Spinal cord (tissue), 10 donors: Measurements from ENCODE around the gene FGF6. TPM values are rescaled to one million over a fixed set of nuclear protein-coding genes. Genes with fewer than 3 reads are reported as not detected.
"Not testable (repeated sequence)": the region's sequence is repeated elsewhere in the genome, so short reads cannot be mapped to it uniquely, and the experiment has no call there.

Experiments
- DNase-seq, 6 donors: peaks; one replicate each; pipeline versions ENCODE4 v3.0.0 to v3.0.0-alpha.2; 2013 to 2015; ENCODE audit warnings: low spot score in 6 of 6, low read depth in 4 of 6
- H3K27ac ChIP-seq: one replicate; pipeline ENCODE4 v1.5.1; 2013; ENCODE audit warnings: low read depth, low read length, control low read depth
- H3K27me3 ChIP-seq: one replicate; pipeline ENCODE4 v1.6.1; 2013; ENCODE audit warnings: low read length; ENCODE audit not compliant: control insufficient read depth, insufficient read depth
- H3K36me3 ChIP-seq: one replicate; pipeline ENCODE4 v1.6.1; 2013; ENCODE audit warnings: low read length; ENCODE audit not compliant: control insufficient read depth, insufficient read depth
- H3K4me1 ChIP-seq: one replicate; pipeline ENCODE4 v1.6.1; 2013; ENCODE audit warnings: low read length; ENCODE audit not compliant: control insufficient read depth, insufficient read depth
- H3K4me3 ChIP-seq: one replicate; pipeline ENCODE4 v1.5.1; 2013; ENCODE audit warnings: low read depth, low read length, control low read depth
- H3K9me3 ChIP-seq: one replicate; pipeline ENCODE4 v1.6.1; 2013; ENCODE audit warnings: low read length; ENCODE audit not compliant: control insufficient read depth, insufficient read depth
- WGBS: methylation state at CpG from one replicate; pipeline ENCODE4 v1.1.5; 2013; ENCODE audit warnings: missing lambda C conversion rate; ENCODE audit not compliant: insufficient coverage; 5-methylcytosine and 5-hydroxymethylcytosine counted together
- polyA plus RNA-seq, 2 donors: library from polyadenylated mRNA; unstranded; fragments of 120-200 nt; gene quantifications; one replicate each; pipeline ENCODE4 v1.2.1, GENCODE V29; 2013; ENCODE audit not compliant: insufficient read length in 2 of 2
- total RNA-seq, 2 donors: library from RNA; depleted of rRNA in 1 of 2; stranded (reverse); fragments of 120-200 nt in 1 of 2; fragments of >200 nt in 1 of 2; gene quantifications; one replicate each; pipeline versions ENCODE4 v1.2.3 to v1.2.4, GENCODE V29; 2013 to 2014
- donor health status: healthy.

FGF6 gene
- total and polyA plus RNA-seq, 4 donors, result not detected

DNA sequence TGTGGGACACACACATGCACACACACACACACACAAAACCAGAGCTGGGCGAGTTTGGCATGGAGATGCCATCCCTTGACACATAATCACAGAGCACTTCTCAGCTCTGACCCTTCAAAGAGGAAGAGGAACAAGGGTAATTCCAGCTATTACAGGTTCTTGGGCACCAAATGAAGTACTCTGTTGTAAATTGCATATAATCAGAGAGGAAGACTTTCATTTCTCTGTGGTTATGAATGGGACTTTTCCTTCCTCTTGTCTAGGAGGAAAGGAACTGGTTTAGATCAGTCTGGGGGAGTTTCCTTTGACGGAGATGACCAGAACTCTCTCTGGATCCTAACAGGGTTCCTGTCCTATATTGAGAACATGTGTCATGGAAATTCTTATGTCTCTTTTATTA, 26.4 kb upstream of the FGF6 start:
- no peaks in the 10 kb centered on the region for H3K27me3 ChIP-seq
- no peak for DNase-seq
- WGBS, result no CpG with 5 or more reads among the region's 2 CpGs
- no peaks in the 10 kb centered on the region for H3K4me1 ChIP-seq
- no peak overlapping the region for H3K4me3 ChIP-seq
- no peak overlapping the region for H3K27ac ChIP-seq
- H3K36me3 ChIP-seq, result no peaks in the 10 kb centered on the region
- H3K9me3 ChIP-seq, result no peaks in the 10 kb centered on the region

- Histone ChIP-seq H3K9me3 (no peaks in the 10 kb centered on the region), H3K36me3 (no peaks in the 10 kb centered on the region), H3K27me3 (no peaks in the 10 kb centered on the region), H3K4me1 (no peaks in the 10 kb centered on the region), H3K27ac (no peak overlapping the region), H3K4me3 (no peak overlapping the region)
- WGBS, result 90% methylated on average over 3 of the region's 4 CpGs
- DNase-seq, result no peak
Observed at GRCh38 chr12:4471256-4471655, 25.6 kb upstream of the FGF6 start.

DNA sequence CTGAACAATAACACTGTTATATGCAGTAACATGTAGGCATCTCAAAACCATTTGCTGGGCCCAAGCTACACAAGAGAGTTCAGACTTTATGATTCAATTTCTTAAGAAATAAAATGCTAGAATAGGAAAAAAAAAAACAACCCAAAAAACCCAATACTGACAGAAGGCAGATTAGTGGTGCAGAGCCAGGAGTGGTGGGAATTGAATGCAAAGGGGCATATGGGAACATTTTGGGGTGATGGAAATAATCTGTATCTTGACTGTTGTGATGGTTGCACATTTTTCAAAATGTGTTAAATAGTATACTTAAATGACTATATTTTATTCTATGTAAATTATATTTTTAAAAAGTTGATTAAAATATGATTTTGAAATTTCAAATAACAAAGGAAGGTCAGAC, 23.4 kb upstream of the FGF6 start:
- peak in 1 of 6 donors; percentile 54 for DNase-seq
- H3K9me3 ChIP-seq, result no peaks in the 10 kb centered on the region
- no peak overlapping the region for H3K4me3 ChIP-seq
- no peak overlapping the region for H3K27ac ChIP-seq
- H3K4me1 ChIP-seq, result no peaks in the 10 kb centered on the region
- H3K36me3 ChIP-seq, result no peaks in the 10 kb centered on the region
- H3K27me3 ChIP-seq, result no peaks in the 10 kb centered on the region

GRCh38 chr12:4460761-4461160, 15.1 kb upstream of the FGF6 start:
- DNase-seq, result no peak
- Histone ChIP-seq H3K36me3 (no peaks in the 10 kb centered on the region), H3K27me3 (no peaks in the 10 kb centered on the region), H3K4me1 (no peaks in the 10 kb centered on the region), H3K27ac (no peak overlapping the region), H3K4me3 (no peak overlapping the region), H3K9me3 (no peaks in the 10 kb centered on the region)
- WGBS, result no CpG with 5 or more reads among the region's 4 CpGs

DNA sequence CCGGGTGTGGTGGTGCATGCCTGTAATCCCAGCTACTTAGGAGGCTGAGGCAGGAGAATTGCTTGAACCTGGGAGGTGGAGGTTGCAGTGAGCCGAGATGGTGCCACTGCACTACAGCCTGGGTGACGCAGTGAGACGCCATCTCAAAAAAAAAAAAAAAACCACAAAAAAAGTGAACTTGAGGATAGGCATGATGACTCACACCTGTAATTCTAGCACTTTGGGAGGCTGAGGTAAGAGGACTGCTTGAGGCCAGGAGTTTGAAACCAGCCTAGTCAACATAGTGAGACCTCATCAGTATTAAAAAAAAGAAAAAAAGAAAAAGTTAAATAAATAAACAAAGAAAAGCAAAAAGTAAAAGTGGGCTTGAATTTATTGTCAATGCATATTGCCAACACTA, 10.2 kb upstream of the FGF6 start:
- not testable (repeated sequence) for H3K9me3 ChIP-seq, H3K27ac ChIP-seq, DNase-seq, H3K27me3 ChIP-seq, H3K4me3 ChIP-seq, H3K4me1 ChIP-seq, H3K36me3 ChIP-seq
- no CpG with 5 or more reads among the region's 4 CpGs for WGBS

DNA sequence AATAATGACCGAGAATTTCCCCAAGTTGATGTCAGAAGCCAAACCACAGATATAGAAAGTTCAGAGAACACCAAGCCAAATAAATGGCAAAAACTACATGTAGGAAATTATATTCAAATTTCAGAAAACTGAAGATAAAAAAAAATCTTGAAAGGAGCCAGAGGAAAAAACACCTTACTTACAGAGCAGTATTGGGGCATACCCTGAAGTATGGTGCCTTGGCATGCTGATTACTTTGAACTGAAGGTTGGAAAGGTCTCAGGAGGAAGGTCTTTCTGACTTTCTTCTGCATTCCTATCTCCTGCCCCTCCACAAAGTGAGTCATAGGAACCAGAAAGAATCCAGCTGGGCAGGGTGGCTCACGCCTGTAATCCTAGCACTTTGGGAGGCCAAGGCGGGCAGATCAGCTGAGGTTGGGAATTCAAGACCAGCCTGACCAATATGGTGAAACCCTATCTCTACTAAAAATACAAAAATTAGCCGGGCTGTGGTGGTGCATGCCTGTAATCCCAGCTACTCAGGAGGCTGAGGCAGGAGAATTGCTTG, 8.8 kb upstream of the FGF6 start:
- Histone ChIP-seq H3K27ac (no peak overlapping the region), H3K27me3 (no peaks in the 10 kb centered on the region), H3K36me3 (no peaks in the 10 kb centered on the region), H3K4me1 (peaks cover 5% of the 10 kb centered on the region), H3K9me3 (no peaks in the 10 kb centered on the region), H3K4me3 (no peak overlapping the region)
- no peak for DNase-seq
- WGBS, result 89% methylated on average over 3 of the region's 4 CpGs

- H3K36me3 ChIP-seq, result no peaks in the 10 kb centered on the region
- H3K27me3 ChIP-seq, result no peaks in the 10 kb centered on the region
- DNase-seq, result no peak
- WGBS, result 91% methylated on average over 7 of the region's 7 CpGs
- H3K4me1 ChIP-seq, result peaks cover 5% of the 10 kb centered on the region
- H3K27ac ChIP-seq, result no peak overlapping the region
- H3K4me3 ChIP-seq, result no peak overlapping the region
- no peaks in the 10 kb centered on the region for H3K9me3 ChIP-seq
Observed at GRCh38 chr12:4451694-4452093, 6.1 kb upstream of the FGF6 start.

GRCh38 chr12:4450551-4451112, 5.0 kb upstream of the FGF6 start:
- DNase-seq, result peak in 2 of 6 donors; percentile 19 to 40
- Histone ChIP-seq H3K27ac (peak overlapping the region; percentile 17), H3K4me1 (peaks cover 5% of the 10 kb centered on the region), H3K4me3 (no peak overlapping the region), H3K9me3 (no peaks in the 10 kb centered on the region), H3K27me3 (no peaks in the 10 kb centered on the region), H3K36me3 (no peaks in the 10 kb centered on the region)
- WGBS, result 27% methylated on average over 9 of the region's 9 CpGs

- no peaks in the 10 kb centered on the region for H3K9me3 ChIP-seq
Observed at GRCh38 chr12:4449851-4450221, 4.2 kb upstream of the FGF6 start.

DNA sequence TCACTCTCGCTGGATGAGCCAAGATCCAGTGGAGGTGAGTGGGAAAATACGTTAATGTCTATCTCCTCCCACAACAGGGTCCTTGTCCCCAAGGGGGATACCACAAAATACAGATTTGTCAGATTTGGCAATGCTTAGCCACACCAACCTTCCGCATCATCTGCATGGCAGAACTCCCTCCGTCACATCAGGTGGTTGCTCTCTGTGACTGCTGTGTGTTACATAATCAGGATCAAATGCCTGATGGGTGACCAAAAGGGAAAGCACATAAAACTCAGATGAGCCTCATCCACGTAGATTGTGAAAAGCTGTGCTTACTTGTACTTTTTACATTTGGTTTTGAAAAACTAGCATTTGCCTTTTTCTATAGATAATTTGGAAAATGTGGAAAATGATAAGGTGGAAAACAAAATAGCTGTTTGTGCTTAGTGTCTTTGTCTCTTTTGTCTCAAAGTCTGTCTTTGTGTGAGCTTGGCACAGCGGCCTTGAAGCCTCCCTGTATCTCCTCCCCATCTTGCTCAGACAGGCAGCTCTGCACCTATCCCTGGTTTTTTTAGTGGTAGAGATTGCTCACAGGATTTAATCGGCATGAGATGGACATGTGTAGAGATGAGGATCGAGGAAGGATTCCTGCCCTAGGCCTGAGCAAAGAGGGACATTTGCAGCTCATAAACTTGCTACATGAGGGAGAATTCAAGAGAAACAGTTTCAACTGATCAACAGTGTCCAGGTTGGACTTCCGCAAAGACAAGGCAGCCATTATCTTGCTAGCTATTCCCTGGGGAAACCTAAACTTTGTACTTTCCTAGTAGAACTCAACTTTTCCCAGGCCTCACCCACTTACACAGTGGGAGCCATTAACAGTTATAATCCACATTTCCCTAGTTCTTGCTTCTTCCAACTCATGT, 3.6 kb upstream of the FGF6 start:
- no peaks in the 10 kb centered on the region for H3K36me3 ChIP-seq
- H3K27ac ChIP-seq, result no peak overlapping the region
- 93% methylated on average over 4 of the region's 9 CpGs for WGBS
- no peak overlapping the region for H3K4me3 ChIP-seq
- peaks cover 5% of the 10 kb centered on the region for H3K4me1 ChIP-seq
- H3K9me3 ChIP-seq, result no peaks in the 10 kb centered on the region
- DNase-seq, result no peak
- no peaks in the 10 kb centered on the region for H3K27me3 ChIP-seq

More at GRCh38 chr12:4449851-4450221, 4.2 kb upstream of the FGF6 start:
- no peaks in the 10 kb centered on the region for H3K36me3 ChIP-seq
- no peak for DNase-seq
- H3K27me3 ChIP-seq, result no peaks in the 10 kb centered on the region
- peaks cover 5% of the 10 kb centered on the region for H3K4me1 ChIP-seq
- H3K4me3 ChIP-seq, result no peak overlapping the region
- WGBS, result 66% methylated on average over 3 of the region's 4 CpGs
- no peak overlapping the region for H3K27ac ChIP-seq
